ENCODE results near the gene PLK1. TPM values are rescaled to one million over a fixed set of nuclear protein-coding genes. Genes with fewer than 3 reads are reported as not detected.

The PLK1 gene
- total RNA-seq, 4 donors from 2014 or later: 0.88 to 2.7 (median 1.6) TPM

- Histone ChIP-seq H3K4me1 (no peaks in the 10 kb centered on the region), H3K9me3 (no peaks in the 10 kb centered on the region), H3K36me3 (no peaks in the 10 kb centered on the region), H3K27me3 (no peaks in the 10 kb centered on the region), H3K4me3 (replicated peaks in 1 of 3) (no peak overlapping the region), H3K27ac (no peak overlapping the region)
- no peak for TF ChIP-seq CTCF (IDR thresholded peaks at IDR 0.05)
- TF ChIP-seq POLR2A (IDR thresholded peaks at IDR 0.05): no peak
- no peak for DNase-seq
- WGBS, 2 donors: 83 to 91% methylated on average over 4 of the region's 4 CpGs
- intact Hi-C loops (cut with DNase I): no loop called here
Observed at GRCh38 chr16:23706439-23706838, 27.8 kb downstream of the PLK1 start.

GRCh38 chr16:23709536-23709935 lies 30.8 kb downstream of the PLK1 start:
- H3K36me3 ChIP-seq: no peaks in the 10 kb centered on the region
- TF ChIP-seq POLR2A (IDR thresholded peaks at IDR 0.05) (no peak), CTCF (IDR thresholded peaks at IDR 0.05) (no peak)
- H3K4me1 ChIP-seq: no peaks in the 10 kb centered on the region
- H3K27ac ChIP-seq: no peak overlapping the region
- no peaks in the 10 kb centered on the region for H3K27me3 ChIP-seq
- DNase-seq: no peak
- no peaks in the 10 kb centered on the region for H3K9me3 ChIP-seq
- intact Hi-C loops (cut with DNase I): no loop called here
- H3K4me3 ChIP-seq (replicated peaks in 1 of 3): no peak overlapping the region

- Histone ChIP-seq H3K4me3 (replicated peaks in 1 of 3) (no peak overlapping the region), H3K27ac (no peak overlapping the region), H3K36me3 (no peaks in the 10 kb centered on the region), H3K4me1 (no peaks in the 10 kb centered on the region), H3K9me3 (no peaks in the 10 kb centered on the region), H3K27me3 (no peaks in the 10 kb centered on the region)
- DNase-seq: no peak
- intact Hi-C loops (cut with DNase I): no loop called here
- TF ChIP-seq CTCF (IDR thresholded peaks at IDR 0.05) (no peak), POLR2A (IDR thresholded peaks at IDR 0.05) (no peak)
- 72 to 83% methylated on average over 2 of the region's 2 CpGs for WGBS, 2 donors
Observed at GRCh38 chr16:23710008-23710407, 31.3 kb downstream of the PLK1 start.

GRCh38 chr16:23710504-23710903 lies 31.8 kb downstream of the PLK1 start:
- DNase-seq: no peak
- intact Hi-C loops (cut with DNase I): no loop called here
- H3K4me3 ChIP-seq (replicated peaks in 1 of 3): no peak overlapping the region
- no peaks in the 10 kb centered on the region for H3K36me3 ChIP-seq
- 91 to 93% methylated on average over 3 of the region's 3 CpGs for WGBS, 2 donors
- H3K4me1 ChIP-seq: no peaks in the 10 kb centered on the region
- no peaks in the 10 kb centered on the region for H3K27me3 ChIP-seq
- H3K9me3 ChIP-seq: no peaks in the 10 kb centered on the region
- no peak overlapping the region for H3K27ac ChIP-seq
- TF ChIP-seq CTCF (IDR thresholded peaks at IDR 0.05) (no peak), POLR2A (IDR thresholded peaks at IDR 0.05) (no peak)

DNA sequence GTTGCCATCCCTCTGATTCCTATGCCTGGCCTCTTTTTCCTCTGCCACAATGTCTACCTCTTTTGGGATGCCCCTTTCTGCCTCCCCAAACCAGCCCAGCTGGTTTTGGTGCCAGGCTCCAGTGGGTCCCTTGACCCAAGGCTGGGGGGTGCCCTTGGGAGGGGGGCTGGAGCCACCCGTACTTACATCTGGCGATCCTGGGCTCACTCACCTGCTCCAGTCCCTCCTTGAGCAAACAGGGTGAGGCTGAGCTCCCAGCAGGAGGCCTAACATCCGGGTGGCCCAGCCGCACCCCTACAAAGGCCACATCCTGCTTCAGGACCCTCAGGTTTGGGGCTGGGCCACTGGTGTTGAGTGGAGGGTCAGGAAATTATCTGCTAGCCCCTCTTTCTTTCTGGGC lies 33.1 kb downstream of the PLK1 start:
- Histone ChIP-seq H3K36me3 (no peaks in the 10 kb centered on the region), H3K9me3 (no peaks in the 10 kb centered on the region), H3K27me3 (no peaks in the 10 kb centered on the region), H3K27ac (no peak overlapping the region), H3K4me1 (no peaks in the 10 kb centered on the region), H3K4me3 (replicated peaks in 1 of 3) (no peak overlapping the region)
- intact Hi-C loops (cut with DNase I): no loop called here
- WGBS, 2 donors: 37 to 40% methylated on average over 3 to 4 of the region's 4 CpGs
- DNase-seq: no peak
- TF ChIP-seq POLR2A (IDR thresholded peaks at IDR 0.05) (no peak), CTCF (IDR thresholded peaks at IDR 0.05) (no peak)

Measured in thyroid gland (tissue), 4 donors.